ENCODE results near the gene MAD2L1BP. TPM values are rescaled to one million over a fixed set of nuclear protein-coding genes. Genes with fewer than 3 reads are reported as not detected.

Gene MAD2L1BP
- total RNA-seq, 2 experiments from 2014 or later = 30.8 to 43.3 TPM

DNA sequence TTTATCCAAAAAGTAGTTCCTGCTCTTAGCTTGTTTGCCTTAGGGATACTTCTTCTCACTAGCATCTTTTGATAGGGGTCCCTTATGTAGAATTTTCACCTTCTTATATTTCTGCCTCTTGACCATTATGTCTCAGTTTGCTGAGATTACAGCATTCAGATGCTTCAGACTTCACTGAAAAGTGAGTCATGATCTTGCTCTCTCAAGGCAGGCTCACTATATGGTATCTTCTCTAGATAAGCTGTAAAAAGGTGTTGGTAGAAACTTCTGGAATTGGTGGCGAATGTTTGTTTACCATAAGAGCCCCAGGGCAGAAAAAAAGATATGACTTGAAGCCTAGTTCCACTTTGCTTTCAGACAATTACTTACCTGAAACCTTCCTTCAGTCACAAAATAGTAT lies 26.2 kb upstream of the MAD2L1BP start:
- Histone ChIP-seq H3K4me3 (ENCODE audit: low read depth, low read length, poor library complexity, severe bottlenecking) (no peak overlapping the region), H3K36me3 (ENCODE audit: insufficient read depth, low read length) (peaks cover 98% of the 10 kb centered on the region)
- intact Hi-C loops (cut with micrococcal nuclease; ENCODE audit: unreplicated experiment) = loop anchor here (10.0 kb wide), 1 partner anchor 65 kb away; no protein-coding TSS in a partner anchor

DNA sequence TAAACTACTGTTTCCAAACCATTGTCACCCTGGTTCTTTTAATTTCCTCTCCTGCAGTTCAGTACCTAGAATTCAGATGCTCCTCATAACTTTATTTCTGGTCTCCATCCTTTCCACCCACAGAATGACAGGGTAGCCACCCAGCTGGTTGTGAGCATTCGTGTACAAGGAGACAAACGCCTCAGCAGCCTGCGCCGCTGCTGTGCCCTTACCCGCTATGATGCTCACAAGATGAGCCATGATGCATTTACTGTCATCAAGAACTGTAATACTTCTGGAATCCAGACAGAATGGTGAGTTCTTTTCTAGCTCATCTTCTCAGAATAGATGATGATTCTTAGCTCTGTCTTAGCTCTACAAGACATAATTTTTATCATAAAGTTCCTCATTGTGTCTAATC lies 25.2 kb upstream of the MAD2L1BP start:
- H3K4me3 ChIP-seq (ENCODE audit: low read depth, low read length, poor library complexity, severe bottlenecking) = no peak overlapping the region
- H3K27ac ChIP-seq (ENCODE audit: low read depth, low read length, poor library complexity, severe bottlenecking) = no peak overlapping the region
- no peaks in the 10 kb centered on the region for H3K9me2 ChIP-seq (ENCODE audit: insufficient read depth, low read length)
- CTCF ChIA-PET (ENCODE audit: unreplicated experiment) = no interaction called here
- H4K20me1 ChIP-seq (ENCODE audit: insufficient read depth, low read length) = no peaks in the 10 kb centered on the region
- POLR2A ChIA-PET = interaction anchor here (0.9 to 1.1 kb wide), 2 partner anchors 13 to 16 kb away, joined by 3 to 5 read pairs; no protein-coding TSS in a partner anchor
- H3K4me2 ChIP-seq (ENCODE audit: low read length) = no peak overlapping the region
- no peaks in the 10 kb centered on the region for H3K9me3 ChIP-seq (ENCODE audit: low read length)
- peaks cover 11% of the 10 kb centered on the region for H3K4me1 ChIP-seq (ENCODE audit: insufficient read depth, low read length, poor library complexity, severe bottlenecking)
- TF ChIP-seq EZH2phosphoT487 (IDR thresholded peaks at IDR 0.05; ENCODE audit: borderline replicate concordance, low read depth, low read length) = no peak
- TF ChIP-seq, protein P1, sequence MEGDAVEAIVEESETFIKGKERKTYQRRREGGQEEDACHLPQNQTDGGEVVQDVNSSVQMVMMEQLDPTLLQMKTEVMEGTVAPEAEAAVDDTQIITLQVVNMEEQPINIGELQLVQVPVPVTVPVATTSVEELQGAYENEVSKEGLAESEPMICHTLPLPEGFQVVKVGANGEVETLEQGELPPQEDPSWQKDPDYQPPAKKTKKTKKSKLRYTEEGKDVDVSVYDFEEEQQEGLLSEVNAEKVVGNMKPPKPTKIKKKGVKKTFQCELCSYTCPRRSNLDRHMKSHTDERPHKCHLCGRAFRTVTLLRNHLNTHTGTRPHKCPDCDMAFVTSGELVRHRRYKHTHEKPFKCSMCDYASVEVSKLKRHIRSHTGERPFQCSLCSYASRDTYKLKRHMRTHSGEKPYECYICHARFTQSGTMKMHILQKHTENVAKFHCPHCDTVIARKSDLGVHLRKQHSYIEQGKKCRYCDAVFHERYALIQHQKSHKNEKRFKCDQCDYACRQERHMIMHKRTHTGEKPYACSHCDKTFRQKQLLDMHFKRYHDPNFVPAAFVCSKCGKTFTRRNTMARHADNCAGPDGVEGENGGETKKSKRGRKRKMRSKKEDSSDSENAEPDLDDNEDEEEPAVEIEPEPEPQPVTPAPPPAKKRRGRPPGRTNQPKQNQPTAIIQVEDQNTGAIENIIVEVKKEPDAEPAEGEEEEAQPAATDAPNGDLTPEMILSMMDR (conservative IDR thresholded peaks at IDR 0.05; ENCODE audit: low read length) = no peak
- H3K36me3 ChIP-seq (ENCODE audit: insufficient read depth, low read length) = peaks cover 98% of the 10 kb centered on the region
- H3K79me2 ChIP-seq (ENCODE audit: insufficient read depth, low read depth, low read length) = no peaks in the 10 kb centered on the region
- DNase-seq (ENCODE audit: low spot score) = no peak
- intact Hi-C loops (cut with micrococcal nuclease; ENCODE audit: unreplicated experiment) = no loop called here
- no TSS peak for BruUV-seq (replicated peaks)
- H2AFZ ChIP-seq (ENCODE audit: low read length) = no peak overlapping the region

More for the DNA sequence above, 26.2 kb upstream of the MAD2L1BP start:
- no peak overlapping the region for H3K27ac ChIP-seq (ENCODE audit: low read depth, low read length, poor library complexity, severe bottlenecking)
- no TSS peak for BruUV-seq (replicated peaks)
- no peak overlapping the region for H3K4me2 ChIP-seq (ENCODE audit: low read length)
- no peaks in the 10 kb centered on the region for H4K20me1 ChIP-seq (ENCODE audit: insufficient read depth, low read length)
- no peaks in the 10 kb centered on the region for H3K79me2 ChIP-seq (ENCODE audit: insufficient read depth, low read depth, low read length)
- H3K4me1 ChIP-seq (ENCODE audit: insufficient read depth, low read length, poor library complexity, severe bottlenecking) = peaks cover 11% of the 10 kb centered on the region
- CTCF ChIA-PET (ENCODE audit: unreplicated experiment) = no interaction called here
- no peaks in the 10 kb centered on the region for H3K9me3 ChIP-seq (ENCODE audit: low read length)
- DNase-seq (ENCODE audit: low spot score) = no peak
- POLR2A ChIA-PET = interaction anchor here (0.7 kb wide), 1 partner anchor 15 kb away, joined by 3 read pairs; no protein-coding TSS in a partner anchor
- no peaks in the 10 kb centered on the region for H3K9me2 ChIP-seq (ENCODE audit: insufficient read depth, low read length)
- TF ChIP-seq EZH2phosphoT487 (IDR thresholded peaks at IDR 0.05; ENCODE audit: borderline replicate concordance, low read depth, low read length) = no peak
- TF ChIP-seq, protein P1 (conservative IDR thresholded peaks at IDR 0.05; ENCODE audit: low read length) = no peak
- H2AFZ ChIP-seq (ENCODE audit: low read length) = no peak overlapping the region

DNA sequence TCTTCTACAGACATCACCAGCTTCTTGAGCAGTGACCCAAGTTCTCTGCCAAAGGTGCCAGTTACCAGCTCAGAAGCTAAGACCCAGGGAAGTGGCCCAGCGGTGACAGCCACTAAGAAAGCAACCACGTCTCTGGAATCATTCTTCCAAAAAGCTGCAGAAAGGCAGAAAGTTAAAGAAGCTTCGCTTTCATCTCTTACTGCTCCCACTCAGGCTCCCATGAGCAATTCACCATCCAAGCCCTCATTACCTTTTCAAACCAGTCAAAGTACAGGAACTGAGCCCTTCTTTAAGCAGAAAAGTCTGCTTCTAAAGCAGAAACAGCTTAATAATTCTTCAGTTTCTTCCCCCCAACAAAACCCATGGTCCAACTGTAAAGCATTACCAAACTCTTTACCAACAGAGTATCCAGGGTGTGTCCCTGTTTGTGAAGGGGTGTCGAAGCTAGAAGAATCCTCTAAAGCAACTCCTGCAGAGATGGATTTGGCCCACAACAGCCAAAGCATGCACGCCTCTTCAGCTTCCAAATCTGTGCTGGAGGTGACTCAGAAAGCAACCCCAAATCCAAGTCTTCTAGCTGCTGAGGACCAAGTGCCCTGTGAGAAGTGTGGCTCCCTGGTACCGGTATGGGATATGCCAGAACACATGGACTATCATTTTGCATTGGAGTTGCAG lies 21.8 kb upstream of the MAD2L1BP start:
- ChIA-PET CTCF (ENCODE audit: unreplicated experiment) (no interaction called here), POLR2A (interaction anchor here (0.8 to 1.3 kb wide), 2 partner anchors 9 to 16 kb away, joined by 5 to 6 read pairs; no protein-coding TSS in a partner anchor)
- Histone ChIP-seq H3K9me3 (ENCODE audit: low read length) (no peaks in the 10 kb centered on the region), H3K4me1 (ENCODE audit: insufficient read depth, low read length, poor library complexity, severe bottlenecking) (peaks cover 3% of the 10 kb centered on the region), H3K4me2 (ENCODE audit: low read length) (no peak overlapping the region), H3K4me3 (ENCODE audit: low read depth, low read length, poor library complexity, severe bottlenecking) (no peak overlapping the region), H4K20me1 (ENCODE audit: insufficient read depth, low read length) (no peaks in the 10 kb centered on the region), H3K9me2 (ENCODE audit: insufficient read depth, low read length) (no peaks in the 10 kb centered on the region), H3K79me2 (ENCODE audit: insufficient read depth, low read depth, low read length) (no peaks in the 10 kb centered on the region), H2AFZ (ENCODE audit: low read length) (no peak overlapping the region), H3K36me3 (ENCODE audit: insufficient read depth, low read length) (peaks cover 91% of the 10 kb centered on the region), H3K27ac (ENCODE audit: low read depth, low read length, poor library complexity, severe bottlenecking) (no peak overlapping the region)
- no peak for TF ChIP-seq EZH2phosphoT487 (IDR thresholded peaks at IDR 0.05; ENCODE audit: borderline replicate concordance, low read depth, low read length)
- TF ChIP-seq, protein P1 (conservative IDR thresholded peaks at IDR 0.05; ENCODE audit: low read length) = no peak
- DNase-seq (ENCODE audit: low spot score) = no peak
- BruUV-seq (replicated peaks) = TSS peak; percentile 51
- intact Hi-C loops (cut with micrococcal nuclease; ENCODE audit: unreplicated experiment) = no loop called here

Data from OCI-LY7 (cell line).